KBM-7 (cell line): ENCODE results near the gene ALDOB.
A peak's percentile ranks its signal among the peaks of the same experiment; 100 is the strongest.
"Not testable (repeated sequence)": the region's sequence is repeated elsewhere in the genome, so short reads cannot be mapped to it uniquely, and the experiment has no call there.

Experiments
- DNase-seq: peaks from one replicate; pipeline ENCODE4 v3.0.0-alpha.2; 2015
- in situ Hi-C: fragments of 300-500 bp; cut with MboI; formaldehyde crosslinking; loops from 2 replicates; pipeline ENCODE4 v1.14.3; 2020; ENCODE audit warnings: low sequenced_read_pairs, low pct_unique_long_range_greater_than_20kb, mixed read lengths

The ALDOB gene

GRCh38 chr9:101398068-101398929, 37.3 kb downstream of the ALDOB start, which contains the start of the genes MRPL50 and ZNF189:
Gene MRPL50, minus strand, starts transcription at chr9:101398618. Its CDS starts 26 bp downstream, at chr9:101398592.
Gene ZNF189, plus strand, starts transcription at chr9:101398851. Its CDS starts 306 bp downstream, at chr9:101399157.
- DNase-seq: peak; percentile 99
- in situ Hi-C loops: no loop called here

DNA sequence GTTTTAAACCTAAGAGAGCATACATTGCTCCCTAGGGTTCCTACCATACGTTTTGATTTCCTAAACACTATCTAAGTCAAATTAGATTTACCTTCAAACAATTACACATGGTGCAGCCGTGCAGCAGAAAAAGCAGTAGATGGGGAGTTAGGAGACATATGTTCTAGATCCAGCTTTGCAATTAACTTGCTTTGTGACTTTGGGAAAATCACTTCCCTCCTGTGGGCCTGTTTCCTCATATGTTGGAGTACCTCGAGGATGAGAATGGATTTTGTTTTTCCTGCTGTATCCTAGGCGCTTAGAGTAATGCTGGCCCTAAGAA, 37.9 kb downstream of the ALDOB start:
- in situ Hi-C loops: no loop called here
- no peak for DNase-seq

DNA sequence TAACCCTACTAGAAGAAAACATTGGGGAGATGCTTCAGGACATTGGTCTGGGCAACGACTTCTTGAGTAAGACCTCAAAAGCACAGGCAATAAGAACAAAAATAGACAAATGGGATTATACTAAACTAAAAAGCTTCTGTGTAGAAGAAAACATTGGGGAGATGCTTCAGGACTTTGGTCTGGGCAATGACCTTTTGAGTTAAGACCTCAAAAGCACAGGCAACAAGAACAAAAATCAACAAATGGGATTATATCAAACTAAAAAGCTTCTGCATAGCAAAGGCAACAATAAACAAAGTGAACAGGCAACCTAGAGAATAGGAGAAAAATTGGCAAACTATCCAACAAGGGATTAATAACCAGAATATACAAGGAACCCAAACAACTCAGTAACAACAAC, 40.9 kb downstream of the ALDOB start:
- in situ Hi-C loops: no loop called here
- no peak for DNase-seq

GRCh38 chr9:101393135-101393534, 42.4 kb downstream of the ALDOB start:
- in situ Hi-C loops: no loop called here
- no peak for DNase-seq

- in situ Hi-C loops: no loop called here
- DNase-seq: no peak
Observed at GRCh38 chr9:101388507-101388993, 47.0 kb downstream of the ALDOB start.

DNA sequence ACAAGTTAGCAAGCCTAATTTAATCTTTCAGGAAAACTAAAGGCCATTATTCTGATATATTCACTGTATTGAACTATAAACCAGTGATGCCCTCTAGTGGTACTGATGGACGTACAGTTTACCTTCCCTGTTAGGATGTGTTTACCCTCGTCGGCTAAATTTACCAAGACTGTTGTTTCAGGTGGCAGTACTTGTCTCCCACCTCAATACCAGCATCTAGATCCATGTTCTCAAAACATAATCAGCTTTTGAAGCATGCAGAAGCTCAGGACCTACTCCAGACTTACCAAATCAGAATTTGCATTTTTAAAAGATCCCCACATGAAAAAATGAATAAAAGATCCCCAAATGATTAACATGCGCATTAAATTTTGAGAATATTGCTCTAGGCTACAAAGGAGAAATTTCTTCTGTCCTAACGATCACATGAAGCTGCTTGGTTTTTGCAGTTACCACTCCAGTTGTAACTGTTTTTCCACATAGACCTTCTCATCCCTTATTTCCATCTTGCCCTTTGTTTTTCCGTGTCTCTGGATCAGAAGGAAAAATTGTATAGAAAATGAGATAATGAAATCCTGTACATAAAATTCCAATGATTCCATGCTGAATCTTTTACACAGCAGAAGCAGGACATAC, 47.6 kb downstream of the ALDOB start:
- DNase-seq: peak; percentile 40

DNA sequence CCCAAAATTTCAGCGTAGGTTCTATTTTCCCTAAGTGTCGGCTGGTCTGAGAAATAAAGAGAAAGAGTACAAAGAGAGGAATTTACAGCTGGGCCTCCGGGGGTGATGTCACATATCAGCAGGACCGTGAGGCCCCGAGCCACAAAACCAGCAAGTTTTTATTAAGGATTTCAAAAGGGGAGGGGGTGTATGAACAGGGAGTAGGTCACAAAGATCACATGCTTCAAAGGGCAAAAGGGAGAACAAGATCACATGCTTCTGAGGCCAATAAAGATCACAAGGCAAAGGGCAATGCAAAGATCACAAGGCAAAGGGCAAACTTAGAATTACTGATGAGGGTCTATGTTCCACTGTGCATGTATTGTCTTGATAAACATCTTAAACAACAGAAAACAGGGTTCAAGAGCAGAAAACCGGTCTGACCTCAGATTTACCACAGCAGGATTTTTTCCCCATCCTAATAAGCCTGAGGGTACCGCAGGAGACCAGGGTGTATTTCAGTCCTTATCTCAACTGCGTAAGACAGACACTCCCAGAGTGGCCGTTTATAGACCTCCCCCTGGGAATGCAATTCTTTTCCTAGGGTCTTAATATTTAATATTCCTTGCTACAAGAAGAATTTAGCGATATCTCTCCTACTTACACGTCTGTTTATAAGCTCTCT, 50.6 kb downstream of the ALDOB start, which contains the start of gene BAAT:
Gene BAAT (minus strand): TSS at position 134 of the 664 bp plus-strand sequence. CDS start 13,602 bp downstream, outside the sequence.
- in situ Hi-C loops, DNase-seq: not testable (repeated sequence)

More for the DNA sequence above, 47.6 kb downstream of the ALDOB start:
- in situ Hi-C loops: no loop called here

- in situ Hi-C loops: no loop called here
- no peak for DNase-seq
Observed at GRCh38 chr9:101383361-101383760, 52.2 kb downstream of the ALDOB start.

DNA sequence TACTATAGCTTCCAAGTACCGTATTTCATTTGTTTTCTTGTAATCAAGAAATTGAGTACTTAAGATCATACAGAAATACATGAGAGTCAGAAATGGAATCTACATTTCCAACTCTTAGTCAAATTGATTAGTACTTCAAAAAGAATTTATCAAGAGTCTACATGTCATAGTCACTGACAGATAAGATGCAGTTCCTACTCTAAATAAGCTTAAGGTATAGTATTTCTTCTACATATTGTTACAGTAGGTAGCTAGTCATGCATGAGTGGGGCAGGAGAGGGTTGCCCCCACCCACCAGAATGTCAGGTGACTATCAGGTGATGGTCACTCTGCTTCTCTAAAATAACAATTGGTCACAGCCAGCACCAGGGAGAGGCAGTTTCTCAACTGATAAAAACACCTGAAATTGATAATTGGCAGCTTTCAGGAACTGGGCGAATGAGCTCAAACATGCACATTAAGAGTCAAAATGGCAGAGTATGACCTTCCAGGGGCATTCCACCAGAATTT, 53.7 kb downstream of the ALDOB start:
- DNase-seq: no peak
- in situ Hi-C loops: no loop called here

DNA sequence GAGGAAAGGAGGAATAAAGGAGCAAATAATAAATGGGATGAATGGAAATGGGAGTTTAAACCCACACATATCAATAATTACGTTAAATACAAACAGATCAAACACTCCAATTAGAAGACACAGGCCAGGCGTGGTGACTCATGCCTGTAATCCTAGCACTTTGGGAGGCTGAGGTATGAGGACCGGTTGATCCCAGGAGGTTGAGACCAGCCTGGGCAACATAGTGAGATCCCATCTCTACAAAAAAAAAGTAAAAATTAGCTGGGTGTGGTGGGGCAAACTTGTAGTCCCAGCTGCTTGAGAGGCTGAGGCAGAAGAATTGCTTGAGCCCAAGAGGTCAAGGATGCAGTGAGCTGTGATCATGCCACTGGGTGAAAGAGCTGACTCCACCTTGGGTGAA, 54.5 kb downstream of the ALDOB start:
- in situ Hi-C loops: no loop called here
- DNase-seq: no peak

DNA sequence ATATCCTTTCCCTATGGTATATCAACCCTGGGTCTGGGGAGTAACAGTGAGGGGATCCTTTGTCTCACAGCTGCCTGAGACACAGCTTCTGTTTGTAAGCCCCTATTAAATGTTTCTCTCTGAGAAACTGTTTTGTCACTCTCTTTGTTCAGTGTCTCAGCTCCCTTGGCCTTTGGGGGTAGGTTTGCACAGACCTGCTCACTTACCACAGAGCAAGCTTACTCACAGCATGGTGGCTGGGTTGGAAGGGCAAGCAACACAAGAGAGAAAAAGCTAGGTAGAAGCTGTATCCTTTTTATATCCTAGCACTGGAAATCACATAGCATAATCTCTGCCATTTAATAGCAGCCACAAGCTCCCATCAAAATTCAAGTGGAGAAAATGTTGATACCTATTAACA, 55.3 kb downstream of the ALDOB start:
- no peak for DNase-seq
- in situ Hi-C loops: no loop called here

GRCh38 chr9:101376111-101376848, 59.3 kb downstream of the ALDOB start:
- in situ Hi-C loops: no loop called here
- no peak for DNase-seq

GRCh38 chr9:101375546-101375945, 60.0 kb downstream of the ALDOB start:
- DNase-seq: no peak
- in situ Hi-C loops: no loop called here

DNA sequence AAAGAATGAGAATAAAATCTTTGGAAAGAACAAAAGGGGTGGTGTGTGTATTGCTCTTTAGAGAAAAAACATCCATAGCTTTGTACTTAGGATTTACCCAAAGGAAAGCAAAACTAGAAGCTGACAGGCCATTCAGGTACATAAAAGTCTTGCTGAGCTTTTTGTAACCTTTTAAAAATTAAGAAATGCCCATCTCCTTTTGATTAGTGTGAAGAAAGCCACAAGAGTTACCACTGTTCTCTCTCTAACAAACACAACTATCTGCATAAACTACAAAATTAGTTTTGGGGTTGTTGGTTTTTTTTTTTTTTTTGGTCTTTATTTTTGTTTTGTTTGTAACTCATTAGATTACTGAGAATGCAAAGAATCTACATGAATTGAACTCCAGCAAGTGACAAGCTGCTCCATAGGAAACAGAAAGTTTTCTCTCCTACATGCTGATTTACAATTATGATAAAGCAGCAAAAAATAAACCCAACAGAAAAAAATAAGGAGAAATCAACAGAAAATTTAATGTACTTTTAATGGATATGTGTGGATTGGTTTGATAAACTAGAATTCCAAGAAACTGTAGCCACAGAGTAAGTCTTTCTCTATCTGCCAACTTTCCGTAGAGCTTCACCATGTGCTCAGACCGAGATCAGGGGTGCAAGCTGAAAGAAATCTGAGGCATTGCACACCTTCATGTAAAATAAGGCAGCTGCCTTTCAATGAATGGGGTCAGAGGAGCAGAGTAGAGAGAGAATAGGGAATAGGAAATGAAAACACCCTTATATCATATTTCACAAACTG, 63.1 kb downstream of the ALDOB start:
- no peak for DNase-seq
- in situ Hi-C loops: no loop called here

GRCh38 chr9:101371813-101372212, 63.8 kb downstream of the ALDOB start:
- DNase-seq: no peak
- in situ Hi-C loops: no loop called here
